Measurements from ENCODE around the gene MARCOL.
"Not testable (repeated sequence)": the region's sequence is repeated elsewhere in the genome, so short reads cannot be mapped to it uniquely, and the experiment has no call there.

The MARCOL gene

DNA sequence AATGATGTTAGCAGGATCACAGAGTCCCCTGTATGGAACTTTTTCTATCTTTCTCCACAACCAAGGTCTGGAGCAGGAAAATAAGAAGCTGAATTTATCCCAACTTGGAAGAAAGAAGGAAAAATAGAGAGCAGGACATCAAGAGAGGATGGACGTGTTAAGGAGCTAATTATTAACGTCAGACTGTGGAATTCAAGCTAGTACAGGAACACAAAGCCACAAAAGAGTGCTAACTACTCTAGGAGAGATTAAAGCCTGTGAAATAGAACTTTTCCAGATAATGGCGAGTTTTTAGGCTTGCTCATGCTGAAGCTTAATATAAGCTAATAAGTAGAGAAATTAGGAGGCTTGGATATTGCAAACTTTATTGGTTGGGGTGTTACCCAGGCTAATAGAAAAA, 29.6 kb downstream of the MARCOL start:
- DNase-seq (ENCODE audit: low spot score), result no peak

- no peak for DNase-seq (ENCODE audit: low spot score)
These were observed 30.2 kb downstream of the MARCOL start, which contains the start of gene SPINK13 for GRCh38 chr5:148268566-148268965. Gene SPINK13, plus strand, starts transcription at chr5:148268794. Its CDS starts 1,279 bp downstream, at chr5:148270073.

DNA sequence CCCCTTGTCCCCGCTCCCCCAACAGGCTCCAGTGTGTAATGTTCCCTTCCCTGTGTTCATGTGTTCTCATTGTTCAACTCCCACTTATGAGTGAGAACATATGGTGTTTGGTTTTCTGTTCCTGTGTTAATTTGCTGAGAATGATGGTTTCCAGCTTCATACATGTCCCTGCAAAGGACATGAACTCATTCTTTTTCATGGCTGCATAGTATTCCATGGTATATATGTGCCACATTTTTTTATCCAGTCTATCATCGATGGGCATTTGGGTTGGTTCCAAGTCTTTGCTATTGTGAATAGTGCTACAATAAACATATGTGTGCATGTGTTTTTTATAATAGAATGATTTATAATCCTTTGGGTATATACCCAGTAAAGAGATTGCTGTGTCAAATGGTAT, 36.8 kb downstream of the MARCOL start:
- DNase-seq (ENCODE audit: low spot score), result not testable (repeated sequence)

DNA sequence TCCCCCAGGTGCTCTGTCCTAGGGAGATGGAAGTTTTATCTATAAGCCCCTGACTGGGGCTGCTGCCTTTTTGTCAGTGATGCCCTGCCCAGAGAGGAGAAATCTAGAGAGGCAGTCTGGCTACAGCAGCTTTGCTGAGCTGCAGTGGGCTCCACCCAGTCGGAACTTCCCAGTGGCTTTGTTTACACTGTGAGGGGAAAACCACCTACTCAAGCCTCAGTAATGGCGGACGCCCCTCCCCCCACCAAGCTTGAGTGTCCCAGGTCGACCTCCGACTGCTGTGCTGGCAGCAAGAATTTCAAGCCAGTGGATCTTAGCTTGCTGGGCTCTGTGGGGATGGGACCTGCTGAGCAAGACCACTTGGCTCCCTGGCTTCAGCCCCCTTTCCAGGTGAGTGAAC, 42.6 kb downstream of the MARCOL start:
- DNase-seq (ENCODE audit: low spot score), result not testable (repeated sequence)

DNA sequence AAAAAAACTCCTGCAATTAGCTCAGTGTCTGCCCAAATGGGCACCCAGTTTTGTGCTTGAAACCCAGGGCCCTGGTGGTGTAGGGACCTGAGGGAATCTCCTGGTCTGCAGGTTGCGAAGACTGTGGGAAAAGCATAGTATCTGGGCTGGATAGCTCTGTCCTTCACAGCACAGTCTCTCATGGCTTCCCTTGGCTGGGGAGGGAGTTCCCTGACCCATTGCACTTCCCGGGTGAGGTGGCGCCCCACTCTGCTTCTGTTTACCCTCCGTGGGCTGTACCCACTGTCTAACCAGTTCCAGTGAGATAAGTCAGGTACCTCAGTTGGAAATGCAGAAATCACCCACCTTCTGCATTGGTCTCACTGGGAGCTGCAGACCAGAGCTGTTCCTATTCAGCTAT, 43.0 kb downstream of the MARCOL start:
- DNase-seq (ENCODE audit: low spot score), result not testable (repeated sequence)

GRCh38 chr5:148290271-148291195, 52.2 kb downstream of the MARCOL start:
- no peak for DNase-seq (ENCODE audit: low spot score)
